UCSD-AML1 (cell line): ENCODE measurements around the gene ZG16.
A peak's percentile ranks its signal among the peaks of the same experiment; 100 is the strongest.
"Not testable (repeated sequence)": the region's sequence is repeated elsewhere in the genome, so short reads cannot be mapped to it uniquely, and the experiment has no call there.

ENCODE experiments used
- DNase-seq: peaks from one replicate; lab custom pipeline; 2025; ENCODE audit not compliant: unreplicated experiment; lab: John Stamatoyannopoulos, UW

The ZG16 gene, protein sequence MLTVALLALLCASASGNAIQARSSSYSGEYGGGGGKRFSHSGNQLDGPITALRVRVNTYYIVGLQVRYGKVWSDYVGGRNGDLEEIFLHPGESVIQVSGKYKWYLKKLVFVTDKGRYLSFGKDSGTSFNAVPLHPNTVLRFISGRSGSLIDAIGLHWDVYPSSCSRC

DNA sequence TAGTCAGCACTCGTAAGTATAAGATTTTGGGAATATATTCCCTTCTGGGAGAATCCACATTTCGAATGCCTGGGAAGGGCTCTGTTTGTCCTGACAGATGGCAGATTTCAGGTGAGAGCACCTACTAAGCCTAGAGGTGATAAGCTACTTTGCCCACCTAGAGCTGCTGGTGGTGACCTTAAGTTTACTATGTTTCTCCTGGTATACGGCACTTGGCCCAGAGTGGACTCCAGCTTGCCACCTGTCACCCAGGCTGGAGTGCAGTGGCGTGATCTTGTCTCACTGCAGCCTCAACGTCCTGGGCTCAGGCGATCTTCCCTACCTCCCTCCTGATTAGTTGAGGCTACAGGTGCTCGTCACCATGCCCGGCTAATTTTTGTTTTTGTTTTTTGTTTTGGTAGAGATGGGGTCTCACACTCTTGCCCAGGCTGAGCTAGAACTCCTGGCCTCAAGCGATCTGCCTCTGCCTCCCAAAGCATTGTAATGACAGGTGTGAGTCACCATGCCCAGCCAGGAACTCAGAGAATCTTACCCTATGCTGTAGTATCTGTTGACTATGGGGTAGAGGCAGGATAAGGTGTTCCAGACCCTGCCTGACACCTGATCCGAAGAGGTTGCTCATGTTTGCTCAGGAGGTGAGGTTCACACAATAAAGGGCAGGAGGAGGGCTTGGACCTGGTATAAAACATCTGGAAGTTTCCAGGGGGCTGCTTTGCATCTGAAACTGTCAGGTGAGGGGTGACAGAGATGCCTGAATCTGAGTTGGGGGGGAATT lies at the start of gene ZG16:
Gene ZG16, plus strand, starts transcription at position 681 of the 775 bp plus-strand sequence. CDS start 1,011 bp downstream, outside the sequence.
- no peak for DNase-seq

DNA sequence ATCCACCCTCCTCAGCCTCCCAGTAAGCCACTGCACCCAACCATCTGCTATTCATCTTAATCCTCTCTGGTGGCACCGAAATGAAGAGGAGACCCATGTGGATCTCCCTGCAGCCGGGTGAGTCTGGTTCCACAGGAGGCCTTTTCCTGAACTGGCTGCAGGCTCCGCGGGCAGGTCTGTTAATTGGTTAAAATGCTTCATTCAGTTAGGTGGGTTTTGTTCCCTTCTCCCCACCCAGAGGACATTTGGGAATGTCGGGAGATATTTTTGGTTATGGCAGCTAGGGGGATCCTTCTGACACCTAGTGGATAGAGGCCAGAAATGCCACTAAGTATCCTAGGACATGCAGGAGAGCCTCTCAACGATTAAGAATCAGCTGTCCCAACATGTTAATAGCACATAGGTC lies 48.9 kb upstream of the ZG16 start:
- no peak for DNase-seq

DNA sequence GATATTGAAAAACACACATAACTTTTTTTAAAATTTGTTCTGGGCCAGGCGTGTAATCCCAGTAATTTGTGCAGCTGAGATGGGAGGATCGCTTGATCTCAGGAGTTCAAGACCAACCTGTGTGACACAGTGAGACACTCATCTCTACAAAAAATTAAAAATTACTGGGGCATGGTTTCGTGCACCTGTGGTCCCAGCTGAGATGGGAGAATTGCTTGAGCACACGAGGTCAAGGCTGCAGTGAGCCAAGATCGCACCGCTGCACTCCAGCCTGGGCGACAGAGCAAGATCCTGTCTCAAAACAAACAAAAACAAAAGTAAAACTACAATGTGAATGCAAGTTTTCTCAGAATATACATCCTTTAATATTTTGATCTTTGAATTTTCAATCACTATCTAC lies 47.4 kb upstream of the ZG16 start:
- DNase-seq, result no peak

DNA sequence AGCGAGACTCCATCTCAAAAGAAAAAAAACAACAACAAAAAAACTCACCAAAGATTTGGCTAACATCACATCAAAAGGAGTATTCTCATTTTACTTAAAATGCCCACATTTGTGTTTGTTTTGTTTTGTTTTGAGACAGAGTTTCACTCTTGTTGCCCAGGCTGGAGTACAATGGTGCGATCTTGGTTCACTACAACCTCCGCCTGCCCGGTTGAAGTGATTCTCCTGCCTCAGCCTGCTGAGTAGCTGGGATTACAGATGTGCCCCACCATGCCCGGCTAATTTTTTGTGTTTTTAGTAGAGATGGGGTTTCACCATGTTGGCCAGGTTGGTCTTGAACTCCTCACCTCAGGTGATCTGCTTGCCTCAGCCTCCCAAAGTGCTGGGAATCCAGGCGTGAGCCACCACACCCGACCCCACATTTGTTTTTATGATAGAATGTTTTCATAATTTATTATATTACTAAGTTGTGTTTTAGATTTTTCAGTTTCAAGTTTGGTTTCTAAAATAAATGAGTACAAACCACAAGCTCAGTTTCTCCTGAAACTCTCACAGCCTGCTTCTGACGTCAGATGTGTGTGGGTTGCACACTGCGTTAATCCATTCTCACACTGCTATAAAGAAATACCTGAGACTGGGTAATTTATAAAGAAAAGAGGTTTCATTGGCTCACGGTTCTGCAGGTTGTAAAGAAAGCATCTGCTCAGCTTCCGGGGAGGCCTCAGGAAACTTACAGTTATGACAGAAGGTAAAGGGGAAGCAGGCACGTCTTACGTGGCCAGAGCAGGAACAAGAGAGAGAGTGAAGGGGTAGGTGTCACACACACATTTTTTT lies 46.1 kb upstream of the ZG16 start:
- DNase-seq, result not testable (repeated sequence)

DNA sequence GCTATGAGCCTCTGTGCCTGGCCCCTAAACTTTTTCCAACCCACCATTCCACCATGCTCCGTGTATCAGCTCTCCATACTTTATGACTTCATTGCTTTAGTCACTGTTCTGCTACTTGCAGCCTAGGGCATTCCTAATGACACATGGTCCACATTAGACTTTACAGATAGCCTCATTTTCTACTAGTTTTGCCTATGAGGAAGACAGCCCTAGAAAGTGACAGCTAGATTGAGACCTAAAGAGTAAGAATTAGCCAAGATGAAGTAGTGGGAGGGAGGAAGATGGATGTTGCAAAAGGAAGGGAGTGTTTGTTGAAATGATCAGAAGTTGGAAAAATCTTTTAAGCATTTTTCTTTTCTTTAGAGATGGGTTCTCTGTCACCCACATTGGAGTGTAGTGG lies 43.3 kb upstream of the ZG16 start:
- no peak for DNase-seq

DNA sequence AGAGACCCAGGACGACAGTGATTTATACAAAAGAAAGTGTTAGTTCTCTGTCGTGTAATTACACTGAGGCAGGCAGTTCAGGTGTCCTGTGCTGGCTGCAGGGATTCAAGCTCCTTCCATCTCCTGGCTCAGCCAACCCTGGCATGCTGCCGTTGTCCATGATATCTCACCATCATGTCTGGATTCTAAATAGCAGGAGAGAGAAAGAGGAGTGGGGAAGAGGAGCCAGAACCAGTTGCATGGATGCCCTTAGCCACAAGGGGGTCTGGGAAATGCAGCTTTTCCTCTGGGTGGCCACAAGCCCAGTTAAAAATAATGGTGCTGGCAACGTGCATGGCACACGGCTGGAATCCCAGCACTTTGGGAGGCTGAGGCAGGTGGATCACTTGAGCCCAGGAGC lies 41.9 kb upstream of the ZG16 start:
- no peak for DNase-seq

DNA sequence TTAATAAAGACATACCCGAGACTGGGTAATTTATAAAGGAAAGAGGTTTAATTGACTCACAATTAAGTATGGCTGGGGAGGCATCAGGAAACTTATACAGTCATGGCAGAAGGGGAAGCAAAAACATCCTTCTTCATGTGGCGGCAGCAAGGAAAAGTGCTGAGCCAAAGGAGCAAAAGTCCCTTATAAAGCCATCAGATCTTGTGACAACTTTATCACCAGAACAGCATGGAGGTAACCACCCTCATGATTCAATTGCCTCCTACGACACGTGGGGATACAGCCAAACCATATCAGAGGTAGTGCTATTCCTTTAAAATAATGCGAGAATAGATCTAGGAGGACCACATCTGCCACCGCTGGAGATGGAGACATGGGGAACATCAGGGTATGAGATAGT lies 41.3 kb upstream of the ZG16 start:
- no peak for DNase-seq

DNA sequence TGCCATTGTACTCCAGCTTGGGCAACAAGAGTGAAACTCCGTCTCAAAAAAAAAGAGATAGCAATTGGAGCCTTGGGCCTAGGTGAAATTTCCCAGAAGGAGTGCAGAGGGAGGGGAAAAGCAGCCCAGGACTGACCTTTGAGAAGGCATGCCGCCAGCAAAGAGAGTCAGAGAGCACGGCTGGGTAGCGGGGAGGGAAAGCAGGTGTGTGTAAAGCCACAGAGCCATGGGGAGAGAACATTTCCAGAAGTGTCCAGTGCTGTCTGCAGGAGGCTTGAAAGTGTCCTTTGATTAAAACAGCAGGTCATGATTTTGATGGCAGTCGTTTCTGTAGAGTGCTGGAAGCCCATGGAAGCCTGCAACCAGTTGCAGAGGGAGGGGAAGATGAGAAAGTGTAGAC lies 40.3 kb upstream of the ZG16 start:
- DNase-seq, result no peak

DNA sequence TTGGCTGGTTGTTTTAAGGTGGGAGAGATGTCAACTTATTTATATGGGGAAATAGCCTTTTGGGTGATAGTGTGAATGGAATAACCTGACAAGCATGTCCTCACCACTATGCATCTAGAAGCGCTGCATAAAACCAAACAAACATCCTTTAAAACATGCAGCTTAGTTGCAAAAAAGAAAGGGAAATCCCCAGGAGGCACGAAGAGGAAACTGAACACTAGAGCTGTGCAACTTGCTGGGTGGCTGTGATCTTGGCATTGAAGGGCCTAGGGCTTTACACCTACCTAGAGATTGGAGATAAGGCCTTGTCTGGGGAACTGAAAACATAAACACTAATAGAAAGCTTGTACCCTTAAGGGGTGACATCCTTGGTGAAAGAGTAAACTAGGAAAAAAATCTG lies 39.5 kb upstream of the ZG16 start:
- no peak for DNase-seq

DNA sequence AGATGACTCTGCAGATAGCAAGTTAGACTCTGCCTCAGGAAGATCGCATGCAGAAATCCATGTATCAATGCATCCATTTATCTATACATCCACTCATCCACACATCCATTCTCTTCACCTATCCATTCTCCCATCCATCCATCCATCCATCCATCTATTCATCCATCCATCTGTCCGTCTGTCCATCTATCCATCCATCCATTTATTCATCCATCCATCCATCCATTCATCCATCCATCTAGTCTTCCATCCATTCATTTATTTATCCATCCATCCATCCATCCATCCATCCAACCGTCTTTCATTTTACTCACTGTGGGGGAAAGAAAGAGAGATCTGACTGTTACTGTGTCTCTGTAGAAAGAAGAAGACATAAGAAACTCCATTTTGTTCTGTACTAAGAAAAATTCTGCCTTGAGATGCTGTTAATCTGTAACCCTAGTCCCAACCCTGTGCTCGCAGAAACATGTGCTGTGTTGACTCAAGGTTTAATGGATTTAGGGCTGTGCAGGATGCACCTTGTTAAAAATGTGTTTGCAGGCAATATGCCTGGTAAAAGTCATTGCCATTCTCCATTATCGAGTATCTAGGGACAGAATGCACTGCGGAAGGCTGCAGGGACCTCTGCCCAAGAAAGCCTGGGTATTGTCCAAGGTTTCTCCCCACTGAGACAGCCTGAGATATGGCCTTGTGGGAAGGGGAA lies 38.0 kb upstream of the ZG16 start:
- DNase-seq, result not testable (repeated sequence)

DNA sequence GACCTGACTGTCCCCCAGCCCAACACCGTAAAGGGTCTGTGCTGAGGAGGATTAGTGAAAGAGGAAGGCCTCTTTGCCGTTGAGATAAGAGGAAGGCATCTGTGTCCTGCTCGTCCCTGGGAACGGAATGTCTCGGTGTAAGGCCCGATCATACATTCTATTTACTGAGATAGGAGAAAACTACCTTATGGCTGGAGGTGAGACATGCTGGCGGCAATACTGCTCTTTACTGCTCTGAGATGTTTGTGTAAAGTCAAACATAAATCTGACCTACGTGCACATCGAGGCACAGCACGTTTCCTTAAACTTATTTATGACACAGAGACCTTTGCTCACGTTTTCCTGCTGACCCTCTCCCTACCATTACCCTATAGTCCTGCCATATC lies 37.4 kb upstream of the ZG16 start:
- DNase-seq, result not testable (repeated sequence)

DNA sequence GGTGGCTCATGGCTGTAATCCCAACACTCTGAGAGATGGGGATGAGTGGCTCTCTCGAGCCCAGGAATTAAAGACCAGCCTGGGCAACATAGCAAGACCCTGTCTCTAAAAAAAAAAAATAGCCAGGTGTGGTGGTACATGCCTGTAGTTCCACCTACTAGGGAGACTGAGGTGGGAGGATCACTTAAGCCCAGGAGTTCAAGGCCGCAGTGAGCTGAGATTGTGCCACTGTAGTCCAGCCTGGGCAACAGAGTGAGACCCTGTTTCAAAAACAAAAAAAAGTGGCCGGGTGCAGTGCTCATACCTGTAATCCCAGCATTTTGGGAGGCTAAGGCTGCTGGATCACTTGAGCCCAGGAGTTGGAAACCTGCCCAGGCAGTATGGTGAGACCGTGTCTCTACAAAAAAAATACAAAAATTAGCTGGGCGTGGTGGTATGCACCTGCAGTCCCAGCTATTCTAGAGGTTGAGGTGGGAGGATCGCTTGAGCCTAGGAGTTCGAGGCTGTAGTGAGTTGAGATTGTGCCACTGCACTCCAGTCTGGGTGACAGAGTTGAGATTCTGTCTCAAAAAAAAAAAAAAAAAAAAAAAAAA lies 35.3 kb upstream of the ZG16 start:
- no peak for DNase-seq

DNA sequence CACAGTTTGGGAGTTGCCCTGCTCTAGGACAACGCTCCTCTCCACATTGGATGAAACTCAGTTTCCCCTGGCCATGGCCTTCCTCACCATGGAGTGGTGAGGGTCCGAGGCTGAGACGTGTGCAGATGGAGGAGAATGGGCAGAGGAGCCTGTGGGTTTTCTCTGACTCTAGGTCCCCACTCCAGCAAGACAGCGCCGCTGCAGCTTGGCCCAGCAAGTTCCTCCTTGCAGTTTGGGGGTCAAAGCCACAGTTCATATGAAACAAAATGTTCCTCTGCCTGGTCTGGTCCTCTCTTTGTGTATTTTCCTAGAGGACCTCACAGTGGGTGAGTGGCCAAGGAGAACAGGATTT lies 34.6 kb upstream of the ZG16 start:
- DNase-seq, result no peak

DNA sequence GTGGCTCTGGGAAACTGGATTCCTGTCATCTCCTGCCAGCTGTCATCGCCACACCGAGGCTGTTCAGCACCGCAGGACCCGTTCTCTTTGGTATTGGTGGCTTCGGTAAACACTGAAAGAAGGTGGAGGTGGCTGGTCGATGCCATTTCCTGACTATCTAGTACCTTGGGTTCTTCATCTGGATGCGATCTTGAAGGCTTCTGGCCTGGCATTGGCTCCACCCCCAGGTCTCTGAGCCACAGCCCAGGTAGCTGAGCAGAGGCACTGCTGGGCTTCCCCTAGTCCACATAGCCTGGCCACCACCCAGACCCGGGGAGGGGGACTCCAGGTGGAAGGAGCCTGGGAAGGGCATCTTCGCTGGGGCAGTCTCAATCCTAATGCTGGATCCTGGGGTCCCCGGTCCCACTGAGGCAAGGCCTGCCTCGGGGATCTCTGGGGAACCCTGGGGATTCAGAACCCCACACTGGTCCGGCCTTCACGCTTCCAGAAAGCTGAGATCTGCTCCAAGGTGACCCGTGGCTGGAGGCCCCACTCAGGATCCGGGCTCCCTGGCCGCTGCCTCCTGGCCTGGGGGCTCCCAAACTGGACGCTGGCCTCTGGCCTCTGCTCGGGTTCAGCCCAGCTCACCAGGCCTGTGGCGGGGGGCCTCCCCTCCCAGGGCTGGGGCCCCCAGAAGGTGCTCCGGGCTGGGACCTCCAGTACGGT lies 34.1 kb upstream of the ZG16 start:
- no peak for DNase-seq

DNA sequence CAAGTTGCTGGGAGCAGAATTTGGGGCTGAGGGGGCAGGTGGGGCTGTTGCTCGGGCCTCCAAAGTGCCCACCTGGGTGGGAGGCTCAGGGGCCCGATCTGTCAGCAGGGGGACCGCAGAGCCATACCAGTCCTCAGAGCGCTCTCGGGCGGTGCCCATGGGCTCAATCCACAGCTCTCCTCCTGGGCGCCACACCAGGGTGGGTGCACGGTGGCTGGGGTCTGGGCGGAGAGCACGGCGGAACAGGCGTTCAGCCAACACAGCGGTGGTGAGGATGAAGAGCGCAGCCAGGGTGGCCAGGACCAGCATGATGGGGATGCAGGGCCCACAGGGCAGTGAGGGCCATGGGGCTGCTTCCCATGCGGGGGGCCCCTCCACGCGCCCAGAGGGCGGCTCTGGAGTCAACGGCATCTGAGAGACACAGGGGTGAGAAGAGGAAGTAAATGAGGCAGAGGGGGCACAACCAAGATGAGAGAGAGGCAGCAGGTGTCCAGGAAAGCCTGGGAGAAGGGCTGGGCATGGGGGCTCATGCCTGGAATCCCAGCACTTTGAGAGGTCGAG lies 33.4 kb upstream of the ZG16 start:
- no peak for DNase-seq

DNA sequence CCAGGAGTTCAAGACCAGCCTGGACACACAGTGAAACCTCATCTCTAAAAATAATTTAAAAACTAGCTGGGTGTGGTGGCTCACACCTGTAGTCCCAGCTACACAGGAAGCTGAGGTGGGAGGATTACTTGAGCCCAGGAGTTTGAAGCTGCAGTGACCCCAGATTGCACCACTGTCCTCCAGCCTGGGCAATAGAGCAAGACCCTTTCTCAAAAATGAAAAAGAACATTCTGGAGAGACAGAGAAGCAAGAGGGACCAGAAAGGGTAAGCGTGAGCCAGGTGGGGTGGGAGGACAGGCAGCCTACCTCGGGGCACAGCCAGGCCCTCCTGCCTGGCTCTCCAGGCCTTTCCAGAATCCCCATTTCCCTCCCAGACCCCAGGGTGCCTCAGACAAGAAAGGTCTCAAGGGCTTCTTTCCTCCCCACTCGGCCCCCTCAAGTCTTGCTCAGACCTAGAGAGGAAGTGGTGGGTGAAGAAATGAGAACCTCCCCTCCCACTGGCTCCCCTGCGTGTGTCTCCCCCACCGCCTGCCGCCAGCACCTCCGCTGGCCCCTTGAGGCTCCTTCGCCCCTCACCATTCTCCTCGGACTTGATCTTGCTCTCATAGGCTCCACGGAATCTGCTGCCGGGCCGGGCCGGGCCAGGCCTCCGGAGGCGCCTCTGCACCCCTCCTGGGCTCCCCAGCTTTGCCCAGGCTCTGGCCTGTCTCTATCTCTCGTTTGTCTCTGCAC lies 32.8 kb upstream of the ZG16 start:
- peak; percentile 65 for DNase-seq

DNA sequence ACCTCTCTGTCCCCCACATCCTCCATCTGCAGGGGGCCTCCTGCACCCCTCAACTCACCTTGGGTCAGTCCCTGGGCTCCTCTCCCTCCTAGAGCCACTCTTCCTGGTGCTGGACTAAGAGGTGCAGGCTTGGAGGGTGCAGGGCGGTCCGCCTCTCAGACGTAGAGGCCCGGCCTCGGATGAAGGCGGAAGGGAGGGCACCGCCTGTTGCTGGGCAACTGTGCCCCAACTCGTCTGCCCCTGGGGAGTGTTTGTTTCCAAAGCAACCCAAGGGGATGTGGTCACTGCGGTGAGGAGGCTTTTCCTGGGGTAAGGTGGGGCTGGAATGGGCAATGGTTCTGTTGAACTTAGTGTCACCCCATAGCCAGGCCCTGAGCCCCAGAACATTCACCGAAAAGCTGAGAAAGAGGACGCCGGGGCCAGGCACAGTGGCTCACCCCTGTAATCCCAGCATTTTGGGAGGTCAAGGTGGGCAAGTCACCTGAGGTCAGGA lies 32.2 kb upstream of the ZG16 start, which contains the start of gene C16orf54:
Gene C16orf54, minus strand, starts transcription at position 138 of the 493 bp plus-strand sequence. CDS start 1,039 bp downstream, outside the sequence.
- DNase-seq, result peak; percentile 95

DNA sequence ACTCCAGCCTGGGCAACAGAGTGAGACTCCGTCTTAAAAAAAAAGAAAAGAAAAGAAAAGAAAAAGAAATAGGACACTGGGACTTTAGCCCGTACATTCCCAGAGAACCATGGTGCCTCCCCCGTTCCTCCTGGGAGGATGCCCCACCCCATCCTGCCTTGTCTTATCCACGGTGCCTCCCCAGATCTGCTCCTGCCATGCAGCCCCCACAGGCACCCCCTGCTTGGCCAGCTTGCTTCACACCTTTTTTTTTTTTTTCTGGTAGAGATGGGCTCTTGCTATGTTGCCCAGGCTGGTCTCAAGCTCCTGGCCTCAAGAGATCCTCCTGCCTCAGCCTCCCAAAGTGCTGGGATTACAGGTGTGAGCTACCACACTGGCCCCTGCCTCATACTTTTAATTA lies 31.5 kb upstream of the ZG16 start:
- DNase-seq, result not testable (repeated sequence)
